T-helper 1 cell treated with Interleukin-12 subunit alpha and Interleukin-12 subunit beta and Interleukin-4 antibody, amounts not matched to agents 30 ng/mL and 1 ng/mL, for 36 hours (primary cell): ENCODE data around the gene ZNF343. TPM values are rescaled to one million over a fixed set of nuclear protein-coding genes. Genes with fewer than 3 reads are reported as not detected.

Experiments used
- intact Hi-C: fragments of 100-400 bp; cut with micrococcal nuclease; formaldehyde crosslinking; loops from one replicate; pipeline ENCODE4 v1.15.1; 2024
- total RNA-seq: library from RNA; stranded (reverse); gene quantifications from 2 replicates; pipeline ENCODE4 v1.2.3, GENCODE V29; 2022

ZNF343 gene
- total RNA-seq = 11.7 and 12.9 TPM in 2 replicates

- intact Hi-C loops = loop anchor here (1.0 to 10.0 kb wide), 7 partner anchors 15 to 696 kb away; partner anchors contain the start of genes DDRGK1, ITPA, NOP56 and PTPRA
These were observed at the start of gene ZNF343 for GRCh38 chr20:2508631-2509467. Gene ZNF343 (minus strand): TSS chr20:2508915. CDS start chr20:2493895, 15,020 bp downstream.

GRCh38 chr20:2557873-2558580, 49.3 kb upstream of the ZNF343 start:
- intact Hi-C loops = no loop called here

GRCh38 chr20:2545594-2545993, 36.9 kb upstream of the ZNF343 start:
- intact Hi-C loops = no loop called here

GRCh38 chr20:2544211-2544610, 35.5 kb upstream of the ZNF343 start:
- intact Hi-C loops = no loop called here

- intact Hi-C loops = no loop called here
These were observed 33.6 kb upstream of the ZNF343 start for GRCh38 chr20:2542361-2542760.

- intact Hi-C loops = no loop called here
These were observed 33.2 kb upstream of the ZNF343 start for GRCh38 chr20:2541940-2542339.

- intact Hi-C loops = no loop called here
These were observed 30.4 kb upstream of the ZNF343 start for GRCh38 chr20:2538931-2539720.

GRCh38 chr20:2538356-2538755, 29.6 kb upstream of the ZNF343 start:
- intact Hi-C loops = no loop called here

GRCh38 chr20:2537101-2537500, 28.4 kb upstream of the ZNF343 start:
- intact Hi-C loops = no loop called here

GRCh38 chr20:2536560-2536986, 27.9 kb upstream of the ZNF343 start, which contains the start of gene TMC2:
Gene TMC2 (plus strand): TSS chr20:2536573. CDS start chr20:2536622, 49 bp downstream.
- intact Hi-C loops = no loop called here

GRCh38 chr20:2535711-2536559, 27.2 kb upstream of the ZNF343 start:
- intact Hi-C loops = no loop called here

GRCh38 chr20:2533118-2533517, 24.4 kb upstream of the ZNF343 start:
- intact Hi-C loops = no loop called here

GRCh38 chr20:2528671-2529271, 20.1 kb upstream of the ZNF343 start:
- intact Hi-C loops = loop anchor here (10.0 kb wide), 3 partner anchors 456 to 1466 kb away; no protein-coding TSS in a partner anchor

GRCh38 chr20:2527762-2528161, 19.0 kb upstream of the ZNF343 start:
- intact Hi-C loops = loop anchor here (10.0 kb wide), 3 partner anchors 457 to 1467 kb away; no protein-coding TSS in a partner anchor

GRCh38 chr20:2526218-2526583, 17.5 kb upstream of the ZNF343 start:
- intact Hi-C loops = loop anchor here (10.0 kb wide), 3 partner anchors 459 to 1469 kb away; no protein-coding TSS in a partner anchor

- intact Hi-C loops = loop anchor here (1.0 to 10.0 kb wide), 11 partner anchors 16 to 1470 kb away; partner anchors contain the start of genes IDH3B and SNRPB
These were observed 16.2 kb upstream of the ZNF343 start for GRCh38 chr20:2524709-2525506.

GRCh38 chr20:2523919-2524708, 15.4 kb upstream of the ZNF343 start:
- intact Hi-C loops = loop anchor here (1.0 to 10.0 kb wide), 10 partner anchors 15 to 1471 kb away; partner anchors contain the start of genes IDH3B and SNRPB
